ENCODE data around the gene ERICH2. TPM values are rescaled to one million over a fixed set of nuclear protein-coding genes. Genes with fewer than 3 reads are reported as not detected.

Gene ERICH2
- total and polyA plus RNA-seq, 2 of the 13 experiments (the other 11 are each of a cell fraction or from before 2014, with no cell fraction given), result not detected

GRCh38 chr2:170722301-170722700 lies 47.9 kb upstream of the ERICH2 start:
- Histone ChIP-seq H3K27ac (ENCODE audit: extremely low read length, insufficient read depth, low read length) (no peak overlapping the region), H3K27me3 (ENCODE audit: control insufficient read depth in 1 of 2, insufficient read depth in 2 of 2, low read length in 2 of 2) (no peaks in the 10 kb centered on the region; a peak in 1 of 5 replicates), H3K4me1 (ENCODE audit: insufficient read depth, low read length) (peaks cover 25% of the 10 kb centered on the region), H2AFZ (ENCODE audit: low read length) (no peak overlapping the region), H3K4me2 (ENCODE audit: low read depth, low read length) (no peak overlapping the region), H3K9ac (ENCODE audit: insufficient read depth, low read depth, low read length) (no peak overlapping the region), H3K9me3 (ENCODE audit: low read length) (no peaks in the 10 kb centered on the region), H3K4me3 (replicated peaks in 1 of 3; ENCODE audit: insufficient read depth in 1 of 3, low read depth in 2 of 3, low read length in 3 of 3) (no peak overlapping the region), H3K36me3 (replicated peaks in 1 of 2; ENCODE audit: control insufficient read depth in 1 of 2, insufficient read depth in 2 of 2, low read length in 2 of 2) (peaks cover 3 to 6% of the 10 kb centered on the region in 2 experiments; a peak in 4 of 5 replicates), H4K20me1 (ENCODE audit: insufficient read depth, low read length) (peaks cover 50% of the 10 kb centered on the region), H3K79me2 (ENCODE audit: insufficient read depth, low read length) (peaks cover 30% of the 10 kb centered on the region)
- ChIA-PET POLR2A (interaction anchor here (8.5 kb wide), 1 partner anchor 9 kb away, joined by 78 read pairs; the partner anchor contains the start of gene SP5), CTCF (ENCODE audit: low intra/inter-chr PET ratio, low total read pairs) (no interaction called here)
- no peak for FAIRE-seq
- TF ChIP-seq PAF1 (CRISPR knock-in tag; IDR thresholded peaks at IDR 0.05) (0 out of 2 replicates have a peak, but pooled peaks have one; percentile 1), SSRP1 (CRISPR knock-in tag; IDR thresholded peaks at IDR 0.05) (0 out of 2 replicates have a peak, but pooled peaks have one; percentile 26), SRSF4 (IDR thresholded peaks at IDR 0.05; ENCODE audit: low read depth, low read length, poor library complexity, severe bottlenecking) (peak; percentile 25), AKAP8 (CRISPR knock-in tag; IDR thresholded peaks at IDR 0.05) (no peak), SETDB1 (CRISPR knock-in tag; IDR thresholded peaks at IDR 0.05; ENCODE audit: borderline replicate concordance) (no peak), RBFOX2 (IDR thresholded peaks at IDR 0.05; ENCODE audit: low read depth, low read length) (peak; percentile 11; the same call in 1 of the 2 replicates), POLR2AphosphoS5 (IDR thresholded peaks at IDR 0.05; ENCODE audit: low read depth, low read length) (peak; percentile 41)
- in situ Hi-C loops (cut with HindIII; ENCODE audit: extremely low pct_ligation_motif_present, low pct_unique_long_range_greater_than_20kb) (no loop called here), intact Hi-C loops (cut with micrococcal nuclease; ENCODE audit: unreplicated experiment) (no loop called here)
- DNase-seq (ENCODE audit: low spot score), result no peak
- no TSS peak for BruUV-seq (replicated peaks)
- no peak for ATAC-seq

- Histone ChIP-seq H3K9ac (ENCODE audit: insufficient read depth, low read depth, low read length) (no peak overlapping the region), H3K4me3 (replicated peaks in 1 of 3; ENCODE audit: insufficient read depth in 1 of 3, low read depth in 2 of 3, low read length in 3 of 3) (no peak overlapping the region), H3K27me3 (ENCODE audit: control insufficient read depth in 1 of 2, insufficient read depth in 2 of 2, low read length in 2 of 2) (no peaks in the 10 kb centered on the region), H3K4me2 (ENCODE audit: low read depth, low read length) (no peak overlapping the region), H3K79me2 (ENCODE audit: insufficient read depth, low read length) (peaks cover 18% of the 10 kb centered on the region), H3K27ac (ENCODE audit: extremely low read length, insufficient read depth, low read length) (no peak overlapping the region), H3K36me3 (replicated peaks in 1 of 2; ENCODE audit: control insufficient read depth in 1 of 2, insufficient read depth in 2 of 2, low read length in 2 of 2) (no peaks in the 10 kb centered on the region; a peak in 1 of 5 replicates), H2AFZ (ENCODE audit: low read length) (no peak overlapping the region), H3K9me3 (ENCODE audit: low read length) (no peaks in the 10 kb centered on the region), H3K4me1 (ENCODE audit: insufficient read depth, low read length) (peaks cover 25% of the 10 kb centered on the region), H4K20me1 (ENCODE audit: insufficient read depth, low read length) (peaks cover 38% of the 10 kb centered on the region)
- ATAC-seq, result peak; percentile 67
- ChIA-PET POLR2A (interaction anchor here (1.2 to 8.5 kb wide), 3 partner anchors 10 to 314 kb away, joined by 3 to 78 read pairs (median 5); partner anchors contain the start of gene SP5), CTCF (ENCODE audit: low intra/inter-chr PET ratio, low total read pairs) (no interaction called here)
- no TSS peak for BruUV-seq (replicated peaks)
- WGBS (ENCODE audit: low lambda C conversion rate), result 91% methylated on average over 2 of the region's 2 CpGs
- in situ Hi-C loops (cut with HindIII; ENCODE audit: extremely low pct_ligation_motif_present, low pct_unique_long_range_greater_than_20kb), result no loop called here
- intact Hi-C loops (cut with micrococcal nuclease; ENCODE audit: unreplicated experiment), result no loop called here
- FAIRE-seq, result no peak
- DNase-seq (ENCODE audit: low spot score), result no peak
- TF ChIP-seq ATF7-NPFF (CRISPR knock-in tag; IDR thresholded peaks at IDR 0.05; ENCODE audit: low read depth) (no peak), ZFP37 (CRISPR knock-in tag; IDR thresholded peaks at IDR 0.05; ENCODE audit: borderline replicate concordance) (no peak), ZNF121 (CRISPR knock-in tag; IDR thresholded peaks at IDR 0.05) (no peak), ELF1 (CRISPR knock-in tag; IDR thresholded peaks at IDR 0.05) (no peak), ZNF564 (CRISPR knock-in tag; IDR thresholded peaks at IDR 0.05) (no peak), MAFG (CRISPR knock-in tag; IDR thresholded peaks at IDR 0.05) (no peak), DDIT3 (CRISPR knock-in tag; IDR thresholded peaks at IDR 0.05) (no peak), ZFP36L2 (CRISPR knock-in tag; IDR thresholded peaks at IDR 0.05) (no peak), FOSL2 (CRISPR knock-in tag; IDR thresholded peaks at IDR 0.05) (0 out of 2 replicates have a peak, but pooled peaks have one; percentile 35), BRD4 (CRISPR knock-in tag; IDR thresholded peaks at IDR 0.05) (no peak), BRCA1 (CRISPR knock-in tag; IDR thresholded peaks at IDR 0.05) (no peak), POLR2G (IDR thresholded peaks at IDR 0.05; ENCODE audit: low read depth, low read length) (peak; percentile 59; the same call in 1 of the 2 replicates), DPF2 (CRISPR knock-in tag; IDR thresholded peaks at IDR 0.05; ENCODE audit: borderline replicate concordance, low read depth) (no peak), ZNF740 (CRISPR knock-in tag; IDR thresholded peaks at IDR 0.05) (no peak), ZNF329 (CRISPR knock-in tag; IDR thresholded peaks at IDR 0.05; ENCODE audit: low read depth) (no peak)
These were observed 46.7 kb upstream of the ERICH2 start for GRCh38 chr2:170723446-170723958.
